GM18520 (cell line): ENCODE measurements around the gene PRDM5.

ENCODE experiments used
- ATAC-seq: cut with Tn5 transposase; IDR thresholded peaks from one replicate; pipeline ENCODE4 v1.9.1; 2021; ENCODE audit not compliant: unreplicated experiment

The PRDM5 gene

GRCh38 chr4:120821977-120822376 is 100.5 kb downstream of the PRDM5 start:
- ATAC-seq, result no peak

- ATAC-seq, result no peak
Measured at GRCh38 chr4:120821029-120821428, 101.5 kb downstream of the PRDM5 start.

- peak; percentile 73 for ATAC-seq
Measured at GRCh38 chr4:120819805-120820437, 102.6 kb downstream of the PRDM5 start.

- no peak for ATAC-seq
Measured at GRCh38 chr4:120816296-120816965, 106.1 kb downstream of the PRDM5 start.

- ATAC-seq, result no peak
Measured at GRCh38 chr4:120815361-120815760, 107.2 kb downstream of the PRDM5 start.

- no peak for ATAC-seq
Measured at GRCh38 chr4:120814886-120815285, 107.6 kb downstream of the PRDM5 start.

GRCh38 chr4:120812216-120812615 is 110.3 kb downstream of the PRDM5 start:
- ATAC-seq, result no peak

DNA sequence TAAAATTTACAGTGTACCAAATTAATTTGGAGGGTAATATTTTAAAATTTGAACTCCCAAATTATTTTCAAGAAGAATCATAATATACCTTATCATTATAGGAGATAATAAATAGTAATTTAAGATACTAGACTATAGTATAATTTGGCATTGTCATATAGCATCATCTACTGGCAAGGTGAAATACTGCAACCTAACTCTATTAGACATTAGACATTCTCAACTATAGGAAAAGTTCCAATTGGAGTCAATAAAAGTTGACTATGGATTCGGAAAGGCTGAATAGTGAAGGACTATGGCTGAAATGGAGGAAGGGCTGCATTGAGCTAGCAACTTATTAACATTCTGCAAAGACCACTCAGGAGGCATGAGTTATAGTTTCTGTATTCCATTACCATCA is 113.0 kb downstream of the PRDM5 start:
- ATAC-seq, result no peak

- ATAC-seq, result no peak
Measured at GRCh38 chr4:120808475-120809141, 113.9 kb downstream of the PRDM5 start.

DNA sequence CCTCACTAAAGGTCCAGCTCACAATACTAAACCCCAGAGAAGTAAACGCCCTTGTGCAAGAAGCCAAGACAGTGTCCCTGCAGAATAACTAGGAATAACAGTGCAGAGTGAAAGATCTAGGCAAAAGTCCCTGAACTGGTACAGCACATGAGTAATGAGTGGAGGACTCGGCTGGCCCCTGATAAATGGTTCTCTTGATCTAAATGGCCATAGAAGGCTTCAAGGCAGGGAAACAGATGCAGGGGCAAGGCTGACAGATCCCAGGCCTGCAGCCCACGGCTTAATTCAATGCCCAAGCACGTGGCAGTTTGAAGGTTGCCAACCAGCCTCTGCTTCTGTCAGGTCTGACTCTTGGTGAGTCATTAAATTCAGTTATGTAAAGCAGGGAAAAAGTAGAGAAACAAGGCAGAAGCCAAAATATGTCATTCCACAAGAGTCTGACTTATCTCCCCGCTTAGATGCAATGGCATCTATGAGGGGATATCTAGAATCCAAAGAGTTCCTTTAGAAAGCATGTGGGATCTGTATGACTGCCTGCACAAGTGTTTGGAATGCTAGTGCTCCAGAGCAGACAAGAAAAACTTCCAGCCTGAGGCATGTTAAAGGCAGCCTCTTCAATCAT is 121.3 kb downstream of the PRDM5 start:
- no peak for ATAC-seq

GRCh38 chr4:120798570-120798969 is 124.0 kb downstream of the PRDM5 start:
- no peak for ATAC-seq

DNA sequence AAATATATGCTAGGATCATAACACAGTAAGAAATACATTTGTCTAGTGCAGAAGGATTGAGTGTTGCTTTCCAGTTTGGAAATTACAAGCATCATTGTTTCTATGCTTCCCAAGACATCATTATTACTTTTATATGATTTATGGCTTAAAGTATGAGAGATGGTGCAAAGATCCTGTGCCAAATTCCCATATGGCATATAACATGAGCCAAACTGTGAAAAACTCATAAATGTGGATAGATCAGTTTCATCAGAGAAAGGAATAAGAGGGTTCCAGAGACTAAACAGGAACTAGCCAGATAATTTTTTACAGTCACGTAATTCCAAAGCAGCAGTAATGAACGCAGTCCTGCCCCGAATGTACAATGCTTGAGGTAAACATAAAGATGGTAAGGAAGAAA is 126.3 kb downstream of the PRDM5 start:
- no peak for ATAC-seq

DNA sequence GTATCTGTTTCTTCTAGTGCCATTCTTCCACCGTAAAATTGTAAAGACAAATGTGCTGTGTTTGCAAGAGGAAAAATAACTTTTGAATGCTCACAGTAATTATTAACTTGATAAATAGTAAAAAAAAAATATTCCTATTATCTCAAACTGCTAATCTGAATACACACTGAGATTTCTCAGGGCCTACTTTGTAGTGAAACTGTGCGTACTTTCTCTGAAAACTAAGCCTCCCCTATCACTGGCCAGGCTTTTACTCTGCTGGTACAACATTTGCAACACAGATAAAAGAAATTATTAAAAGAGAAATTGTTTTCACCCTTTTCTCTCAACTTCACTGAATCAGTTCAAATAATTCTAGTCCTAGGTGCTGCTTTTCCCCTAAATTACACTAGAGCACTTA is 137.3 kb downstream of the PRDM5 start:
- no peak for ATAC-seq

- no peak for ATAC-seq
Measured at GRCh38 chr4:120777459-120777858, 145.1 kb downstream of the PRDM5 start.

- ATAC-seq, result no peak
Measured at GRCh38 chr4:120775431-120775830, 147.1 kb downstream of the PRDM5 start.

DNA sequence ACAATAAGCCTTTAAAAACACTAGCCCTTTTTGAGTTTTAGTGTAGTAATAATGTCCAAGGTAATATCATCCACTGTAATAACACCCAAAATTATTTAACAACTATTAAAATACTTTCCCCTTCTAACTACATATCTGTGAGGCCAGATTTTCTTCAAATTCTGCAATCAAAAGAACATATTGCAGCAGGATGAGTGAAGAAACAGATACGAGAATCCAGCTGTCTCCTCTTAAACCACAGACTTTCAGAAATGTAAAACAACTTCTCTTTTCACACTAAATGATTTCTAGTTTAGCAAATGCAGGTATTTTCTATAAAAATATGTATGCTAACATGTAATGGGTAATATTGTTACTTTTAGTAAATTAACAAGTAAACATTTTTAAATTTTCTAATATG is 148.9 kb downstream of the PRDM5 start:
- ATAC-seq, result no peak

GRCh38 chr4:120771907-120772306 is 150.6 kb downstream of the PRDM5 start:
- ATAC-seq, result no peak

DNA sequence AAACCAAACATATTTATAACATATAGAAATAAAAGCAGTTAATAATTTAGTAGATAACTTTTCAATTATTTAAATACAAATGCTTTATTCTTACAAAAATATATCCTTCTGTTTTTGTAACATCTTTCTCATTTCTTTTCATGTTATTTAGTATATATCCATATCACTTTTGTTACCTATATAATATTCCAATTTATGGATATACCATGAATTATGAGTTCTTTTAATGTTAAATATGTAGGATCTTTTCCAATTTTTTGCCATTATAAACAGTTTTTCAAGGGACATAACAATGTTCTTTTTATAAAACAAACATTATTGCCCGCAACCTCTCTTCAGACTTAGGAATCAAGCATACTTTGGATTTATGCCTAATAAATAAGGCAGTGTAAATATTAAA is 151.6 kb downstream of the PRDM5 start:
- no peak for ATAC-seq

DNA sequence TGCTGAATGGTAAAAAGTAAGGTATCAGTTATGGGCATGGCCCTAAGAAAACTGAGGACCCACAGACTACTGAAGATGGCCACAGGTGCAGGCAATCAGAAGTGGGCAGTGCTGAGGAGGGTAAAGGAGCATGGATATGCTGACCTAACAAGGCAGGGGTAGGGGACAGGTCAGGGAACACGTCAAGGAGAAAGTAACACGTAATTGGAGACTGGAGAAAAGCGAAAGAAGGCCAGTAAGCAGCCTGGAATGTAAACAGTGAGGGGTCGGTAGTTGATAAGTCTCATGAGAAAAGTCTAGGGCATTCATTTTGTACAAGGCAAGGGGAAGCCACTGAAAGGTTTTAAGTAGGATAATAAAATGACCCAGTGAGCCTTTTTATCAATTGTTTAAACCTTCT is 153.3 kb downstream of the PRDM5 start:
- no peak for ATAC-seq

DNA sequence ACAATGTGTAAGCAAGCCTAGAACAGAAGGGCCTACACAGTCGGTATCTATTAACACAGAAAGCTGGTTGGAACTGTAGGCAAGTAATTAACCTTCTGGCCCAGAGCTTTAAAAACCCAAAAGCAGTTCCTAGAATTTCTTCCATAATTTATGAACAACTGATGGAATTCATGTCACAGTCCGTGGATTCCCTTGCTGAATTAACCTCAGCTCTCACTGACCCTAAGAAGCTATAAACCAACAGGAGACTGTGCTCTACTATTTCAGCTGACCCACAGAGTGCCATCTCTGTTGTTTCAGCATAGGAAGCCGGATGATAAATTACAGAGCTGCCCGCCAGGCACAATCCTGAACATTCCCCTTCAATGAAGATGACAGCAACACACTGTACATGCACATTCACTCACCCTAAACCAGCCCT is 157.3 kb downstream of the PRDM5 start:
- no peak for ATAC-seq

- no peak for ATAC-seq
Measured at GRCh38 chr4:120763650-120764049, 158.9 kb downstream of the PRDM5 start.

- no peak for ATAC-seq
Measured at GRCh38 chr4:120761070-120761469, 161.5 kb downstream of the PRDM5 start.
